SH-SY5Y (cell line): ENCODE results near the gene TPRN.

ENCODE experiments used
- GATA2 ChIP-seq: IDR thresholded peaks from 2 replicates; pipeline ENCODE4 v1.6.1; 2011; ENCODE audit warnings: mild to moderate bottlenecking, low read depth, low read length
- GATA3 ChIP-seq: IDR thresholded peaks from 2 replicates; pipeline ENCODE4 v1.6.1; 2011; ENCODE audit warnings: low read depth, mild to moderate bottlenecking, low read length, moderate library complexity

TPRN gene

GRCh38 chr9:137240318-137240840, 39.8 kb upstream of the TPRN start:
- TF ChIP-seq GATA3 (no peak), GATA2 (no peak)

DNA sequence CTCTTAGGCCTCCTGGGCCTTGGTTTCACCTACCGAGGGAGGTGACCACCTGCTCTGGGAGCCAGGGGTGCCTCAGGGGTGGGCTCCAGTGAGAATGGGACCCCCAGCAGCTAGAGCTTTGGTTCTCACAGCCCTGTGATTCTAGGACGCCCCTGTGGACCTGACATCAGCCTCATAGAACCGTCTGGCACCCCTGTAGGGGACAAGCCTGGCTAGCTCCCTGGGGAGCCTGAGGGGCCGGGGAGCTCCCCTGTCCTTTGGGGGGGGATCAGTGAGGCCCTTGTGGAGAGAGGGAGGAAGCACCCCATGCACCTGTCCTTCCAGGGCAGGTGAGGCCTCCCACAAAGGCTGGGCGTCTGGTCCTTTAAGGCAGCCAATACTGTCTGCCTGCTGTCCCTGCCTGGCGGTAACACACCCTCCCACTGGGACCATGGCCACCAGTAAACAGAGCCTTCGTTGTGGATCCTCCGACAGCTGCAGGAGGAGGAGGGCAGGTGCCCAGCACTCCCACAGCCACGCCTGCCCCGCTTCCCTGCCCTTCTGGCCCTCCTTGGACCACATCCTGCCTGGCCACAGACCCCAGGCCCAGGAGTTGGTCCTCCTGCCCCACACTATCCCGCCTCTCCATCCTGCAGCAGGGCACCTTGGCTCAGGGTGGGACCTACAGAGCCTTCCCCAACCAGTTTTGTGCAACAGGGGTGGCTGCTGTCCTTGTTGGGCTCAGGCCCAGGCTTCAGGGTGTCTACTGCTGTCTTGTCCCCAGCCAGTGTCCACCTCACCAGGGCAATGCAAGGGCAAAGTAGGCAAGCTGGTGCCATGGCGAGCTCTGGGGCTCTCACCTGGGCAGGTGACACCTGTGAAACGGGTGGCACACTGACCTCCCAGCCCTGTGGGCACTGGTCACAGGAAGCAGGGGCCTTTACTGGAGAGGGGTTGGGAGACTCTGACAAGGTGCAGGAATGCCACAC, 37.5 kb upstream of the TPRN start:
- TF ChIP-seq GATA2 (no peak), GATA3 (no peak)

- TF ChIP-seq GATA2 (no peak), GATA3 (no peak)
Observed at GRCh38 chr9:137236936-137237421, 36.4 kb upstream of the TPRN start.

DNA sequence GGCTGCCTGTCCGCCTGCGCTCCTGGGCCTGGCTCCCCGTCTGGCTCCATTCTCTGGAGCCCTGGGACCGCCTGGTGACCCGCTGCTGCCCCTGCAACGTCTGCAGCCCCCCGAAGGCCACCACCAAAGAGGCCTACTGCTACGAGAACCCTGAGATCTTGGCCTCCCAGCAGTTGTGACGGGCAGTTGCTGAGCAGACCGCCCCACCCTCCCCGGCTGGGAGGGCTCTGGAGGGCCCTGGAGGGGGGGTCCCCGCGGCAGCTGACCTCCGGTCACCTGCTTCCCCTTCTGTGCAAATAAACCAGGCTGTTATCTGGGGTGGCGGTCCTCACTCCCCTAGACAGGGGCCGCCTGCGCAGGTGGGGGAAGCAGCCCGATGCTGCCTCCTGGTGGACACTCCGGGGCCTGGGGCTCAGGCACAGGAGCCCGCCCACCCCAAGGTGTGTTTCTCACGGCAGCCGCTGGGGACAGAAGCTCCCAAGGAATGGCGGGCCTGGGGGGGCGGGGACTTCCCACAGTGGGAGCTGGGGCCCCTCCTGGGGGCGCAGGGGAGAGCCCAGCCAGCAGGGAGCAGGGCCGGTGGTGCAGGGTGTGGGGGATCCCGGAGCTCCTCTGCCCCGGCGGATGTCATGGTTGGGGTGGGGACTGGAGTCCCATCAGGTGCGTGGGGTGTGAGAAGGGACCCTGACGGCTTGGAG, 35.8 kb upstream of the TPRN start:
- TF ChIP-seq GATA2 (no peak), GATA3 (no peak)

GRCh38 chr9:137235424-137236237, 35.1 kb upstream of the TPRN start:
- TF ChIP-seq GATA2 (no peak), GATA3 (no peak)

GRCh38 chr9:137234758-137235423, 34.4 kb upstream of the TPRN start:
- TF ChIP-seq GATA2 (no peak), GATA3 (no peak)

GRCh38 chr9:137234055-137234697, 33.6 kb upstream of the TPRN start:
- TF ChIP-seq GATA2 = no peak
- TF ChIP-seq GATA3 = no peak

- TF ChIP-seq GATA3 (no peak), GATA2 (no peak)
Observed at GRCh38 chr9:137233143-137233980, 32.8 kb upstream of the TPRN start.

- TF ChIP-seq GATA2 = no peak
- no peak for TF ChIP-seq GATA3
Observed at GRCh38 chr9:137232510-137232909, 32.0 kb upstream of the TPRN start.

GRCh38 chr9:137232101-137232500, 31.6 kb upstream of the TPRN start:
- no peak for TF ChIP-seq GATA3
- no peak for TF ChIP-seq GATA2

DNA sequence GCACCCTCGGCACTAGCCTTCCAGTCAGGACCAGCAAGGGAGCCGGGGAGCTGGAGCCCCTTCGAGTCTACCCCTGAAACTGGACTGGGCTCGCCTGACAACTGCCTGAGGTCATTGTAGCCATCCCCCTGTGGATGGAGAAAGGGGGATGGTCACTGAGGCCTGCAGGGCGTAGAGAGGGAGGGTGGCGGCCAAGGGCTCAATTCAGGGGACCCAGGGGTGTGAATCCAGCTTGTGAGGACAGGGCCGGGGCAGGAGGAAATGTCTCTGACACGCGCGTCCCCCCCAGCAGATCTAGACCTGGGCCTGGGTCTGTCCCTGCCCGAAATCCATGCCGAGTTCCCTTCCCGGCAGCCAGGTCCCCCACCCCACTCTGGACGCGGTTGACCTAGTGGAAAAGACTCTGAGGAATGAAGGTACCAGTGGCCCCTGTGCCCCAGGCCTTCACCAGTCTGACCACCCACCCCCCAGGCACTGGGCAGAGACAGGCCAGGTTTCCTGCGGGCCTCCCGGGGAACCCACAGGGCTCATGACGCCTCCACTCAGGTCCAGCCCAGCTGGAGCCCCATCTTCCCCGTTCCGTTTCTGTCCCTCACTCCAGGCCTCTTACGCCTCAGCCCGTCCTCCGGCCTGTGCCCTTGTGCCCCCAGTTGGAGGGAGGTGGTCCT, 31.0 kb upstream of the TPRN start:
- TF ChIP-seq GATA2 (no peak), GATA3 (no peak)

DNA sequence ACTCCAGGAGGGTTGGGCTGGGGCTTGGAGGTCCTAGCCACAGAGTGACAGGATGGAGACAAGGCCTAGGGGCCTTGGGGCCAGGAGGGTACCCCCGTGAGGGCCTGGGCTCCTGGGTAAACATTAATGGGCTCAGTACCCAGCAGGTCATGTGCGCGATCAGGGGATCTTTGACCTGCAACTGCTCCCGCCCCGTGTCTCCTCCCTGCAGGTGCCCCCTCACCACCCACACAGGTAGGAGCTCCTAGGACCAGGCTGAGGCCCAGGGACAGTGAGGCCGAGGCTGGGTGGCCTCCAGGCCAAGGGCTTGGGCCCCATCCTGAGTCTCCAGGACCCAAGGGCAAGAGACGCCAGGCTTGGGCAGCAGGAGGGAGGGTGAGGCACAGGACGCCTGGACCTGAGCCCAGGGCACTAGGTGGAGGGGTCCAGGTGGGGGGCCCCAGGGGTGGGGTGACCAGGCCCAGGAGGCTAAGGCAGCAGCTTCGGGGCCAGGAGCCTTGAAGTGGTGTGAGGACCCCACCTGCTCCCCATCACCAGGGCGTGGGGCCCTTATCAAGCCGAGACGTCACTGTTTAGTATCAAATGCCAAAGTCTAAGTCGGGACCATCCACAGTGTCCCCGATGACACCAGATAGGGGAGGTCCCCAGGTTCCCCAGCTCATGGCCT, 30.3 kb upstream of the TPRN start, which contains the start of gene SLC34A3:
SLC34A3 (plus strand) TSS at position 197 of the 667 bp plus-strand sequence. CDS start 802 bp downstream, outside the sequence.
- TF ChIP-seq GATA2 = no peak
- no peak for TF ChIP-seq GATA3
